Colonic mucosa (tissue), 4 donors: ENCODE measurements around the gene P4HB. TPM values are rescaled to one million over a fixed set of nuclear protein-coding genes. Genes with fewer than 3 reads are reported as not detected.

Experiments used
- DNase-seq: peaks from one replicate; pipeline ENCODE4 v3.0.0-alpha.2; 2020
- H3K27ac ChIP-seq: fragments of 200-600 bp; one replicate; pipeline ENCODE4 v1.8.0; 2021
- H3K27me3 ChIP-seq: fragments of 200-600 bp; one replicate; pipeline ENCODE4 v1.8.0; 2021
- H3K36me3 ChIP-seq: fragments of 200-600 bp; one replicate; pipeline ENCODE4 v1.8.0; 2021
- H3K4me1 ChIP-seq: fragments of 200-600 bp; one replicate; pipeline ENCODE4 v1.8.0; 2021; ENCODE audit warnings: mild to moderate bottlenecking
- H3K4me3 ChIP-seq: fragments of 200-600 bp; one replicate; pipeline ENCODE4 v1.8.0; 2021
- H3K9ac ChIP-seq, 2 donors: one replicate each; pipeline ENCODE4 v1.7.0; 2013; ENCODE audit warnings: control low read depth in 2 of 2, low read depth in 2 of 2, low read length in 2 of 2
- H3K9me3 ChIP-seq: fragments of 200-600 bp; one replicate; pipeline ENCODE4 v1.8.0; 2021
- CTCF ChIP-seq: fragments of 200-600 bp; IDR thresholded peaks from one replicate; pipeline ENCODE4 v1.8.0; 2022; ENCODE audit warnings: antibody characterized with exemption, mild to moderate bottlenecking
- intact Hi-C: fragments of 100-400 bp; cut with DNase I; formaldehyde crosslinking; loops from one replicate; pipeline ENCODE4 v1.14.1; 2022
- total RNA-seq, 2 donors: library from RNA; stranded (reverse); fragmentation: NEBNext Ultra II Directional in 1 of 2; extraction: Animal tissue kit (Norgen Biotek cat#: 25700) in 1 of 2; gene quantifications; one replicate each; pipeline ENCODE4 v1.2.1, GENCODE V29; 2021
- donor health status: healthy.
- donor health status: DM: no; HTN: no; CAD: no.
- donor health status: DM: no; HTN: no; CAD: no.

P4HB gene
- total RNA-seq, 2 donors from 2014 or later, result 719 to 1,051 TPM

- Histone ChIP-seq H3K9ac (no peak within 1 kb of the TSS), H3K4me3 (no peak within 1 kb of the TSS), H3K36me3 (no peaks in the 10 kb centered on the region), H3K27me3 (peaks cover 64% of the 10 kb centered on the region), H3K9me3 (no peaks in the 10 kb centered on the region), H3K27ac (no peak within 1 kb of the TSS), H3K4me1 (no peaks in the 10 kb centered on the region)
- TF ChIP-seq CTCF, result no peak
- intact Hi-C loops, result no loop called here
- no peak for DNase-seq
These were observed 56.4 kb downstream of the P4HB start, which contains the start of gene GCGR for GRCh38 chr17:81803728-81804558. Gene GCGR (plus strand): TSS chr17:81804150. CDS start chr17:81809019, 4,869 bp downstream.

- DNase-seq, result no peak
- TF ChIP-seq CTCF, result no peak
- Histone ChIP-seq H3K4me3 (no peak overlapping the region), H3K4me1 (no peaks in the 10 kb centered on the region), H3K9me3 (no peaks in the 10 kb centered on the region), H3K9ac (no peak overlapping the region), H3K27me3 (peaks cover 62% of the 10 kb centered on the region), H3K36me3 (no peaks in the 10 kb centered on the region), H3K27ac (no peak overlapping the region)
- intact Hi-C loops, result no loop called here
These were observed 57.3 kb downstream of the P4HB start for GRCh38 chr17:81802856-81803643.

GRCh38 chr17:81802048-81802758, 58.1 kb downstream of the P4HB start:
- peaks cover 54% of the 10 kb centered on the region for H3K27me3 ChIP-seq
- TF ChIP-seq CTCF, result no peak

GRCh38 chr17:81801327-81801726, 59.0 kb downstream of the P4HB start:
- Histone ChIP-seq H3K36me3 (no peaks in the 10 kb centered on the region), H3K27ac (no peak overlapping the region), H3K9me3 (no peaks in the 10 kb centered on the region), H3K9ac (no peak overlapping the region), H3K27me3 (peaks cover 45% of the 10 kb centered on the region), H3K4me3 (no peak overlapping the region), H3K4me1 (no peaks in the 10 kb centered on the region)
- no peak for TF ChIP-seq CTCF
- DNase-seq, result no peak
- intact Hi-C loops, result no loop called here

More at GRCh38 chr17:81802048-81802758, 58.1 kb downstream of the P4HB start:
- intact Hi-C loops, result no loop called here
- DNase-seq, result no peak
- Histone ChIP-seq H3K9ac (no peak overlapping the region), H3K36me3 (no peaks in the 10 kb centered on the region), H3K27ac (no peak overlapping the region), H3K4me1 (no peaks in the 10 kb centered on the region), H3K9me3 (no peaks in the 10 kb centered on the region), H3K4me3 (no peak overlapping the region)

GRCh38 chr17:81794509-81794908, 65.8 kb downstream of the P4HB start:
- intact Hi-C loops, result no loop called here
- Histone ChIP-seq H3K9ac (no peak overlapping the region), H3K4me1 (no peaks in the 10 kb centered on the region), H3K27ac (no peak overlapping the region), H3K9me3 (no peaks in the 10 kb centered on the region), H3K36me3 (no peaks in the 10 kb centered on the region), H3K27me3 (no peaks in the 10 kb centered on the region), H3K4me3 (no peak overlapping the region)
- TF ChIP-seq CTCF, result no peak
- DNase-seq, result peak; percentile 63
